IPS DF 4.7 (cell line): ENCODE data around the gene TMEM183A.

Experiments
- DNase-seq: peaks from one replicate; pipeline ENCODE4 v3.0.0-alpha.2; 2013; ENCODE audit warnings: low spot score; ENCODE audit errors: extremely low read depth

Gene TMEM183A

GRCh38 chr1:203028784-203029553 is 21.8 kb downstream of the TMEM183A start:
- no peak for DNase-seq

- no peak for DNase-seq
Observed at GRCh38 chr1:203031467-203031866, 24.3 kb downstream of the TMEM183A start.

DNA sequence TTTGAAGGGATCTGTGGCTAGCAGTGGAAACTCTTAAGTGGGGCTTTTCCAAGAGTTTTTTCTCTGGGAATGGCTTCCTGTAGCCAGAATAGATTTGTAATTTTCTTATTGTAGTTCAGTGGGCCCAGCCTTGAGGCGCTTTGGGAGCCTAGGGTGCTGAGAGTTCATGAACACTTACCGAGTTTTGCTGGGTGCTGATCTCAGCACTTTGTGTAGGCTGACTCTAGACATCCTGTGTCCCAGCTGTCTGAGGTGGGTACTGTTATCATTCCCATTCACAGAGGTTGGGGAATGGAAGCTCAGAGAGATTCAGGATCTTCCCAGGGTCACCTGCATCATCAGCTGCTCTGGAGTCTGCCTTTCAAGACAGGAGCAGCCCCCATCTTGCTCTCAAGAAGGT is 26.1 kb downstream of the TMEM183A start:
- DNase-seq = no peak

GRCh38 chr1:203033917-203034316 is 26.7 kb downstream of the TMEM183A start:
- DNase-seq = no peak

DNA sequence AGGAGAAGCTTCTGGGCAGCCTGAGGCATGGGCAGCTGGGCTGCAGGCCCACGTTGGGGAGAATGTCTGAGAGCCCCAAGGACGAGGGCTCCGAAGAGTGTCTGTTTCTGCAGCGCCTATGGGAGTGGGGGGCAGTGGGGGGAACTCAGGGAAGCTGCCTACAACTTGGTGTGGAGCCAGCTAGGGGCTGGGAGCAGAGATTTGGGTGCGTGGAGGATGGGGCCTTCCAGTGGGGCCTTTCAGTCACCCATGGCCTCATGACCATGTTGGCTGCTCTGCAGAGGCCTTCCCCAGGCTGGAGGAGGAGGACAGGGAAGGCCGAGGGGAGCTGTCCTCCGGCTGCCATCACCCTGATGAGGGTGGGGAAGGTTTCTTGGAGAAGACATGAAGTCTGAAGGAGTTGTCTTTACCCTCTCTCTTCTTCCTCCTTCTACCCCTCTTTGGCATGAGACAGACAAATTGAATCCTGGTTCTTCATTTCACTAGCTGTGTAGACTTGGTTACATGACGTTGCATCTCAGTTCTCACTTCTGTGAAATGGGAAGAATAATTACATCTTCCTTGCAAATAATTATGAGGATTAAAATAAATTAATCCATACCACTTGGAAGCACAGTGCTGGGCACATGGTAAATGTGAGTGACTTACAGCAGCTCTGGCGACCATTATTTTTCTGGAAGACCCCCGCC is 27.4 kb downstream of the TMEM183A start:
- DNase-seq = no peak

- no peak for DNase-seq
Observed at GRCh38 chr1:203035111-203036000, 28.2 kb downstream of the TMEM183A start.

DNA sequence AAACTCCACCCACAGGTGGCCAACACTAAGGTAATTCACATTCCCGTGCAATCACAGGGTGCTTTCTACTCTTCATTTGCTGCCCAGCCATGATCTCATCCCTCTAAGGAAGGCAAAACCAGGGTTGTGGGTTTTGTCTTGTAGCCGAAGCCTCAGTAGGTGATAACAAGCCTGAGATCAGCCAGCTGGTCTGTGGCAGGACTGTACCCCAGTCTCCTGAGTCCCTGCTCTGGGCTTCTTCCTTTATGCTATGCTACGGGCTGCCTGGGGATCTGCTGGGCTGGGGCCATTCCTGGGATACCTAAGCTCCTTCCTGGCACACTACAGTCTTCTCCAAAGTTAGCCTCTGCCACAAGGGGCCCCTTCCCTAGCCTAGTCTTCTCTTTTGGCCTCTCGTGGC is 29.0 kb downstream of the TMEM183A start:
- no peak for DNase-seq

- no peak for DNase-seq
Observed at GRCh38 chr1:203036537-203036936, 29.4 kb downstream of the TMEM183A start.

DNA sequence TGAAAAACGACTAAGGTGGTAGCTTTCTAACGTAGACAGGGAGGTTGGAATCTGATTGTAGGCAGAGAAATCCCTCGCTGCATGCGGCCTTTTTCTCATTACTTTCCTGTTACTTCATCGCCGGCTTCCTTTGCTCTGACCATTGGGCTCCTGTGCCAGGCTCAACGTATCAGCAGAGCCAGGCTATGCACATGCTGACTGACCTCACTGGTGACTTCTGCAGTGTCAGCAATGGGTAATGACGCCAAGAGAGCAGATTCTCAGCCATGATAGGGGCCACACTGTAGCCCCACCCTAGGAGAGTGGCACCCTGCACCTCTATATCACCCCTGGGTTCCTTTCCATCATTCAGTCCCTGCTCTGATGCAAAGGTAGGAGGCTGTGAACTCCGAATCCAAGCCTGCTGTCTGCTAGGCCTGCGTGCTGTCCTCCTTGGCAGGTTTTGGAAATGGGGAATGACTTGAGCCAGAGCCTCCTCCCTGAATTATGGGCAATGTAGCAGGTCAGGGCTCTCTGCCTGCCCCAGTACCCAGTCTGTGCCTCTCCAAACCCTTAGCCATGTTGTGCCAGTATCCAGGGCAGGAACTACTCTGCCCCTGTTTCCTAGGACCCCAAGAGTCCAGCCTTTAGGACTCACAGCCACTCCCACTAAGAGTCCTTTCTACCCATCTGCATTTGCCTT is 30.5 kb downstream of the TMEM183A start:
- DNase-seq = no peak

GRCh38 chr1:203038217-203038741 is 31.1 kb downstream of the TMEM183A start:
- DNase-seq = no peak

DNA sequence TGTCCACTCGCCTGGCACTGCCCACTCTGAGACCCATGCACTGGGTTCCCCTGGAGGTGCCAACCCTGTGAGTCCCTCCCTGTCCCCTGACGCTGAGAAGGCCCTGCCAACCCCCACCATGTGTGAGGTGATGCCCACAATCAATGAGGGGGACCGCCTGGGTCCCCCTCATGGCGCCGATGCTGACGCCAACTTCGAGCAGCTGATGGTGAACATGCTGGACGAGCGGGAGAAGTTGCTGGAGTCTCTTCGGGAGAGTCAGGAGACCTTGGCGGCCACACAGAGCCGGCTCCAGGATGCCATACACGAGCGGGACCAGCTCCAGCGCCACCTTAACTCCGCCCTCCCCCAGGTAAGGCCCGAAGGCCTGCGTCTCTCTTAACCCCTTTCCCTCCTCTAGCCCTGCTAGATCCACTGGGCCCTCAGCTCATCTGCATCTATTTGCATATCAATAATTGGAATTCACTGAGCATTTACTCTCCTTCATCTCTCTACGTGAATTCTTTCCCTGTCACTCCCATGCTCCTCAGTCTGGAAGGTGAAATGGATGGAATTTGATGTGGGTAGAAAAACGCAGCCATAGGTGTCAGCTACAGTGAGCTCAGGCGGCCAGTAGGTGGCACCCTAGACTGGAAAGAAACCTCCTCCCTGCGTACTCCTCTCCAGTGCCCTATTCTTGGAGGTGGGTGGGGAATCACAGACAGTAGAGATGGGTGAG is 31.9 kb downstream of the TMEM183A start:
- DNase-seq = no peak

- no peak for DNase-seq
Observed at GRCh38 chr1:203039609-203040512, 32.7 kb downstream of the TMEM183A start.

DNA sequence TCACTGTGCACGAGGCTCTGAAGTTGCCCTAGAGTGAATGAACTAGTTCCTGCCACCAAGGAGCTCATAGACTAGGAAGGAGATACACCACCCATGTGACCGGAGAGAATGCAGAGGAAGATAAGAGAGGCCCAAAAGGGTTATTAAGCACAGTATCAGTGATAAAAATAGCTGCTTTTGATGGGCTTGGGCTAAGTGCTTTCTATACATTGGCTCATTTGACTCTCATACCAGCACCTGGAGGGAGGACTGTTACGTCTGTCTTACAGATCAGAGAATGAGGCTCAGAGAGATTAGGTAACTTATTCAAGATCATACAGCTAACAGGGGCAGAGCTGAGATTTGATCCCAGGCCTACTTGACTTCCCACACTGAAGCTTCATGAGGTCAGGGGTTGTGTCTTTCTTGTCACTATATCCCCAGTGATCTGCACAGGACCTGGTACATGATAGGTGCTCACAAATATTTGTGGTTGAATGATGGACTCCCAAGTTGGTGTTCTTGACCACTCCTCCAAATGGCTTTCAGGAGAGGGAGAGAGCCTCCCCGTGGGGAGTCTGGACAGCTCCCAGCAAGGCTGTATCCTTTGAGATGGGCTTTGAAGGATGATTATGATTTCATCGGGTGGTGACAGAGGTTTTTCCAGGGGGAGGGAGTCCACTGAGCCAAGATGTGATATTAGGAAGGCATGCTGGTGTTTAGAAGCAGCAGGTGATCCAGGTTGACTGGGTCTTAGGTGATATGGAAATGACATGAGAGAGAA is 33.5 kb downstream of the TMEM183A start:
- no peak for DNase-seq

- no peak for DNase-seq
Observed at GRCh38 chr1:203041351-203041932, 34.3 kb downstream of the TMEM183A start.

DNA sequence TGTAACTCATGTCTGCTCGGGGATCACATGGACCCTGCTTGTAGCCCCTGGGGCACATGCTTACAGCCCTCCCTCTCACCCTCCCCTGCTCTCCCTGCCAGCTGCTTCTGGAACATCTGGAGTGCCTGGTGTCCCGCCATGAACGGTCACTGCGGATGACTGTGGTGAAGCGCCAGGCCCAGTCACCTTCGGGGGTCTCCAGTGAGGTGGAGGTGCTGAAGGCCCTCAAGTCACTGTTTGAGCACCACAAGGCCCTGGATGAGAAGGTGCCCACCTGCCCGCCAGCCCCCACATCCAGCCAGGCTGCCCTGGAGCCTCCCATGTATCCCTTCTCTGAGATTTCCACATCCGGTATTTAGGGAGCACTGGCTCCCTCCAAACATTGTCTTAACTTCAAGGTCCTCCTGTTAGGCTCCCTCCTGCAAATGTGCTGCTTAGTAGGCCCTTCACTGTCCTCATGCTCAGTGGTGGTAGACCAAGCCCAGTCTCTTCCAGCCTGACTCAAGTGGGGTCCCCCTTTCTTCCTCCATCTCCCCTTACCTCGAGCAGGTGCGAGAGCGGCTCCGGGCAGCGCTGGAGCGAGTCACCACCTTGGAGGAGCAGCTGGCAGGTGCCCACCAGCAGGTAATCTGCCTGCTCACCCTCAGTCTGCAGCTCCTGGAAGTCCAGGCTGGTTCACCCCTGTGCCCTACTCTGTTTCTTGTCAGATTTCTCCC is 36.8 kb downstream of the TMEM183A start:
- DNase-seq = no peak

- DNase-seq = no peak
Observed at GRCh38 chr1:203044546-203045250, 37.5 kb downstream of the TMEM183A start.

- DNase-seq = no peak
Observed at GRCh38 chr1:203045336-203045735, 38.2 kb downstream of the TMEM183A start.
